GM23248 (cell line): ENCODE results near the gene NEB.

Source experiments
- EZH2 ChIP-seq: fragments of 200-600 bp; sonication (generic); IDR thresholded peaks from 2 replicates; pipeline ENCODE4 v1.6.1; 2018; ENCODE audit warnings: antibody characterized with exemption, mild to moderate bottlenecking; ENCODE audit not compliant: insufficient read depth, poor library complexity, severe bottlenecking
- EZH2phosphoT487 ChIP-seq: fragments of 200-600 bp; sonication (generic); IDR thresholded peaks from 2 replicates; pipeline ENCODE4 v1.6.1; 2018; ENCODE audit warnings: antibody characterized with exemption, moderate library complexity, mild to moderate bottlenecking, low read depth; ENCODE audit not compliant: insufficient read depth

DNA sequence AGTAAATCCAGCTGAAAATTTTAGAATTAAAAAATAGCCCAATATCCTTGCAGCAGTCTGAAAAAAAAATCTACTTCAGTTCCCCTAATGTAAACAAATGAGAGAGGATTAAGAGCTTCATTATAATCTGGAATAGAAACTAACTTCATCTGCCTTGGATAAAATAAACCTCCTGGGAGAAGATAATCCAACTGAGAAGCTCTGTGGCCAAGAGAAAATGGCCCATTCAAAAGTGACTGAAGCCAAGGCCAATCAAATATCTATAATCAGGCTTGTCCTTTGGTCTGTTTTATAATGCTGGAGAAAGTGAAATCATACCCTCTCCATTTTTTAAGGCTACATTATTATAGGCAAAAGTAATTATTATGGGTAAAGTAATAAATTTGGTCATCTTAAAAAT is 110.0 kb downstream of the NEB start:
- TF ChIP-seq EZH2, result no peak
- TF ChIP-seq EZH2phosphoT487, result no peak
